Stimulated activated CD4-positive, alpha-beta T cell treated with anti-CD3 and anti-CD28 coated beads, TNF-alpha, amount 100 ng/mL, for 1 hour (primary cell): Measurements from ENCODE around the gene ATE1.
A peak's percentile ranks its signal among the peaks of the same experiment; 100 is the strongest.
"Not testable (repeated sequence)": the region's sequence is repeated elsewhere in the genome, so short reads cannot be mapped to it uniquely, and the experiment has no call there.

Experiments
- DNase-seq, 3 donors: peaks; one replicate each; pipeline ENCODE4 v3.0.0-alpha.2; 2020; ENCODE audit warnings: low read depth in 3 of 3, low spot score in 1 of 3

ATE1 gene

DNA sequence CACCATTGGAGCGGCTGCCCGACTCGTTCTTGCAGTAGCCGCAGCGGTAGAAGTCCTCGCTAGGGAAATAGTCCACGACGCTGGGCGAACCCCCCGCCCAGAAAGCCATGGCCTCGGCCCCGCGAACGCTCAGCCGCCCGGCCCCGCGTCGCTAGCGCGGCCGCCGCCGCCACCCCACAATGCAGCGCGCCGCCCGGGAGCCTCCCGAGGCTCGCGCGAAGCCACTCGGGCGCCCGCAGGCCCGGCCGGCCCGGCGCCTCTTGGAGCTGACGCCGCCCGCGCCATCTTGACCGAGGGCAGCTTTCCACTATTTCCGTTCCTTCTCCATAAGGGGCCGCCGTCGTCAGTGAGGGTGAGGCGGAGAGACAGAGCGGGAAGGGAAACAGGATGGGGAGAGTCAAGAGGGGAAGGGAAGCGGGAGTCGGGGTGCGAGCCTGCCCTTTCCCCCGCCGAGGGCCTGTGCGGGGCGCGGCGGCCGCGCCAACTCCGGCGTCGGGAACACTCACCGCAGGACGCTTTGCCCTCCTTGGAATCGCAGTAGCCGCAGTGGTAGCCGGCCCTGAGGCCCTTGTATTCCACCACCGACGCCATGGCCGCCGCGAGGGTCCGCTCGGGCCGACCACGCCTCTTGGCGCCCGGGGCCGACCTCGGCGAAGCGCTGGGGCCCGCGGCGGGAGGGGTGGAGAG is at the start of gene ATE1:
TSS of gene ATE1 (minus strand) at position 191 of the 687 bp plus-strand sequence. CDS start at position 109, 82 bp downstream.
- peak; percentile 52 to 77 (median 57) for DNase-seq

DNA sequence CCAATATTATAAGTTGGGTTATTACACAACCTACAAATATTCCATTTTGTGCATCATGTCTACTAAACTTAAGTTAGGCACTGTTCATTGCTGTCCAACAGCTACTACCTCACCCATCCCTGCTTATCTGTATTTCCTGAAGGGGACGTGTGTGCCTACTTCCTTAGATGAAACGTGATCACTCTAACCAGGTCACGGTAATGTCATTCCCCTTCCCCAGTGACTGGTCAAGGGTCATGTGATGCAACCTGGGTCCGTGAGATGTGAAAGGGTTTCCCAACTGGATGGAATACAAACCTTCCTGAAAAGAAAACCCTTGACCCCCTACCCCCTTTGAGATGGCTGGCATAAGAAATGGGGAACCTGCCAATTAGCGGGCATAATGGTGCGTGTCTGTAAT is 48.8 kb upstream of the ATE1 start:
- DNase-seq = no peak

DNA sequence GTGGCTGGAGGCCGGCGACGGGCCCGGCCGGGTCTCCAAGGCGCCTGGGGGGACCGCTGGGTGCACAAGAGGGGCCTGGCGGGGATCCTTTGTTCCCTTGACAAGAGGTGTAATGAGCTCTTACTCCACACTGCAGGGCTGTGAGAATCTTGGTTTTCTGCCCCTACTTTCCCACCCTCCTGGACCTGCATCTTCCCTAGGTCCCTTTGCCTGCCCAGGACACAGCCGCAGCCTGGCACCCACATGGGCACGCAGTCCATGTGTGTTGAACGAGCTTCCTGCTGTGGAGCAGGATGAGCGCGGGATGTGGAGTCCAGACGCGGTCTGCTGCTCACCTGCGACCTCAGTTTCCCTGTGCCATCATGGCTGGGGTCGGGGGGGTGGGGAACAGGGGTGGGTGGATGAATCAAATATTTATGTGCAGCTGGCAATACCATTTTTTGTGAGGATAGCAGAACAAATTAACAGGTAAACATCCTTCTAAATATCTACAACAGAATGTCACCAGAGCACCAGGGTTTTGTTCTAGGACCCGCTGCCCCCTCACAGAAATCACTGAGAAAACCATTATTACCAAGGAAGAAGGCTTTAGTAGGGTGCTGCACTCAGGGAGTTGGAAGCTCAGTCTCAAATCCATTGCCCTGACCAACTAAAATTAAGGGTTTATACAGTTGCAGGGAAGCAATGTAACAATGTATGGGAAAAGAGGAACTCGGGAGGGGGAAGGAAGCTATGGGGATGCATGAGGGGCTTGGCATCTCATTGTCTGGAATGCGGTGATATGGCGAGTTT is 47.7 kb upstream of the ATE1 start:
- DNase-seq = no peak

DNA sequence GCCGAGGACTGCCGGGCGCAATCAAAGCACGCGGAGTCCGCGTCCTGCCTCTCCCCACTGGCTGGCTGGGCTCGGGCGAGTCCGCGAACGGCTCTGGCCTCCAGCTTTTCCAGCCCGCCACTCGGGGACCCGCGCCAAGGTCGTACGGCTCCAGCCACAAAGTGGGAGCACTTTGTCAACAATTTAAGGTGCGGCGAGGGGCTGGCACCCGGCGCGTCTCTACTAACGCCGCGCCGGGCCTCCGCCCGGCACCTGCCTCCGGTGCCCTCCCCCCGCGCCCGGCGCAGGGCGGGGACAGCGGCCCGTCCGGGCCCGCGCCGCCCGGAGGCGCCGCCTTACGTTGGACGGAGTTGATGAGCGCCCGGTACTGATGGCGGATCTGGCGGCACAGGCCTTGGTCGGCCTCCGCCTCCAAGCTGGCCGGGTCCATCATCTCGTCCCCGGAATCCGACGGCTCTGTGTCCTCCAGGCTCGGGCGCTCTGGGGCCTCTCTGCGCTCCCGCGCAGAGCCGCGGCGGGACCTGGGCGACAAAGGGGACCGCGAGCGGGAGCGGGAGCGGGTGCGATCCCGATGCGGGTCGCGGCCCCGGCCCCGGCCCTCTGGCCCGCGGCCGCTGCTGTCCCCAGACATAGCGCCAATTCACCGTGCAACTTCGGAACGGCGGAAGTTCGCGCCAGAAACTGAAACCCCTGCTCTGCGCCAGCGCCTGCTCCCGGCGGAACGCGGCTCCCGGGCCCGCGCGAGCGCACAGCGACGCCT is 46.9 kb upstream of the ATE1 start, which contains the start of gene NSMCE4A:
TSS of gene NSMCE4A (minus strand) at position 683 of the 760 bp plus-strand sequence. CDS start at position 631, 52 bp downstream.
- DNase-seq = peak; percentile 20 to 68 (median 39)

DNA sequence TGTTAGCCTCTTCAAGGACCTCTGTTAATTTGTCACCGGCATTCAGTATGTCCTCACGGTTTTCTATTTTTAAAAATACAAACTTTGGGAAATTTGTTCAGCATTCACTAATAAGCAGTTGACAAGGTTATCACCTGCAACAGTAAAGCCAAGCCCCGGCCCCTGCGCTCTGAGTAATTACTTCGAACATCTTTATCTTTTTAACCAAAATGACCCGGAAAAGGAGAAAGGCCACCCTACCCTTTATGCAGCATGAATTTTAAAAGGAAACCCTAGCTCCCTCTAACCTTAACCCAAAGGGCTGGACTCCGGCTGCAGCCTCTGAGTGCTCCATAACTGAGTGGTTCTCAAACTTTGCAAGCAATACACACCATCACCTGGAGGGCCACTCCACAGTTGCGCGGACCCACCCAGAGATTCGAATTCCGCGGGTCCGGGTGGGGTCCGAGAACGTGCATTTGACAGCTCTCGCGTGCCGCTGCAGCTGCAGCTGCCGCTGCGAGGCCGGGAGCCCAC is 46.2 kb upstream of the ATE1 start:
- DNase-seq = no peak

DNA sequence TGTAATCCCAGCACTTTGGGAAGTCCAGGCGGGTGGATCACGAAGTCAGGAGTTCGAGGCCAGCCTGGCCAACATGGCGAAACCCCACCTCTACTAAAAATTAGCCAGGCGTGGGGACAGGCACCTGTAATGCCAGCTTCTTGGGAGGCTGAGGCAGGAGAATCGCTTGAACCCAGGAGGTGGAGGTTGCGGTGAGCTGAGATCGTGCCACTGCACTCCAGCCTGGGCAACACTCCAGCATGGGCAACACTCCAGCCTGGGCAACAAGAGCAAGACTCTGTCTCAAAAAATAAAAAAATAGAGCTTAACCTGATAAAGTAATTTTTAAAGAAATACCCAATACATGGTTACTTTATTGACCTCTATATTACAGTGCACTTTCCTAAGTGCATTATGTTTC is 41.3 kb upstream of the ATE1 start:
- not testable (repeated sequence) for DNase-seq

DNA sequence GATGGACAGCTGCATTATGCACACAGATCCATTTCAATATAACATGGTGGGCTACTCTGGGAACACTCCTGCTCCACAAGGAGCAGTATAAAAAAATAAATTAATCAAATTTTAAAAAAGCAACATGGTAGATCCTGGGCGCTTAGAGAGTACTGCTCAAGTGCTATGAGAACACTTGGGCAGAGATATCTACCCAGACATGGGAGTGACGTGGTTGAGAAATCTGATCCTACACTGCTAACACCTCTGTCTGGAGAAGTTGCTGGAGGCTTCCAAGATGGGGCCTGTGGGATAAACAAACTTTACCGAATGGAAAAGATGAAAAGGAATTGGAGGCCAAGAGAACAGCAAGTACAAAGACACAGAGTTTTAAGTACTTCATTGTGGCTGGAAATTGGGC is 38.2 kb upstream of the ATE1 start:
- DNase-seq = no peak

DNA sequence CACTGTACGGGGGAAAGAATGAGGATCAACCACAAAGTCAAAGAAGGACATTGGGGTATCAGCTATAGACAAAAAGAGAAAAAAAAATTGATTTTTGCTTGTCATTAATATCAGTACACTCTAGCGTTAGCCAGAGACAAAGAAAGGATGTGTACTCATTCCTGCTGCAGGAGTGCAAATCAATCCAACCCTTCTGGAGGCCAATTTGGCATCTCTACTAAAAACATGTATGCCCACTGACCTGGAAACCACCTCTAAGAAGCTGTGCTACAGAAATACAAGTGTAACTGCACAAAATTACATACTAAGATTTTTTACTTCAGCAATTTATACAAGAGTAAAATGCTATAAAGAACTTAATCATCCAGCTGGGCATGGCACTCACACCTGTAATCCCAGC is 33.6 kb upstream of the ATE1 start:
- DNase-seq = no peak

DNA sequence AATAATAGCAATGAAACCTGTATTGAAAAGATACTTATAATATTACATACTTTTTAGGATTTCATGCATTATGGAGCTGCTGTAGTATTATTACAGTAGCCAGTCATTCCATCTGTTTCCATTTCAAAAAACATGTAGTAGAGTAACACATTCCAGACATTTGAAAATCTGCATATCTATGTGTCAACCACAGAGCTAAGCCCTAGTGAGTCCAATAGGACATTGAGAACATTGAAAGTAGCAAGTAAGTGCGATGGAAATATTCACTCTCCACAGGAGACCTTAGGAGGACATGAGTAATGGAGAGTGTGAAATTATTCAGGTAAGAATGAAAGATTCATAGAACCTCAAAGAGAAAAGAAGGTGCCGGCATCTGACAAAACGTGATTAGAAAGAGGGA is 31.8 kb upstream of the ATE1 start:
- no peak for DNase-seq

DNA sequence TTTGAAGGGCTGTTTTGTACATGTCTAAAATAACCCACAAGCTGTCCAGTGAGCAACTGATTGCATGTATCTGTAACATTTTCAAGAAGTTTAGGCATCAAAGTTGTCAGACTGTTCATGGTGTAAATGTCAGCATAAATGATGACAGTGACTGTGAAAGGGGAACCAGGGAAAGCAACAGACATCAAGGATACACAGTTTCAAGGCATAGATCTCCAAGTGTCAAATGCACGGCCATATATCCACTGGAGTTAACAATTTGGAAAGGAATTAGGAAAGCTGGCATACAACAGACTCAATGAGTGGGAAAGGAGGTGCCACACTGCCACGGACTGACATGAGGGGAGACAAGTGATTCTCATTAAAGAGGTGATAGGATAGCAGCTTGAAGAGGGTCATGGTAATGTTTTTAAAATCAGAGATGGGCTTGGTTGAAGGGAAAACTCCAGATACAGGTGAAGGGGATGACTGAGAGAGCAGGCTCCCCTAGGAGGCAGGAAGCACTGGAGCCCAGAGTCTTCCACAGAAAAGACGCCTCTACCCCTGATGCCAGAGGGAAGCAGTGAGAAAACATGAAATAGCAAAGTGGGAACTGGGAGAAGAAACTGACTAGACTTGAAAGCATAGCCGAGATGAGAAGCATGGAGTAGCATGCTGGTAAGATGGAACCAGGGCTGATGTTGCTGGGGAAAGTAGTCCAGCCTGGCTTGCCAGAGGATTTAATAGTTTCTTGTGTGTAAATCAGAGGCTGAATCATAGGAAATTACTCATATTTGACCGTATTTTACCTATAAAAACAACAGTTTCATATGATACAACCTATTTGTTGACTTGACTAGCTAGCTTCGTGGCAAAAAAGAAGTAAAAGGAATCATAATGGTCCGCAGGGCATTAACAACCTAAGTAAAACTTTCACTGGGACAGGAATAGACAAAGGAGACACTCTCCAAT is 28.6 kb upstream of the ATE1 start:
- DNase-seq = no peak

DNA sequence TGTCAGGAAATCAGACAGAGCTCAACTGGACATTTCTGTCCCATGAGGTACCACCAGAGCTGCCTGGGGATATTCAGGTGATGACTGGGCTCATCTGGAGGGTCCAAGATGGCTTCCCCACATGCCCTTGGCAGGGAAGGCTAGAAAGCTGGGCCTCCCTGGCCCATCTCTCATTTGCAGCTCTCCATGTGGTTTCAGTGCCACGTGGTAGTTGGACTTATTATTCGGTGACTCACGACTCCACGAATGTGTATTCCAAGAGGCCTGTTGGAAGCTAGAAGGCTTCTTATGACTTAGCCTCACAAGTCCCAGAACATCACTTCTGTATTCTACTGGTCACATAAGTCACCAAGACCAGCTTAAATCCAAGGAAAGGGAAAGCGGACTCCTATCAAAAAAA is 24.4 kb upstream of the ATE1 start:
- no peak for DNase-seq

DNA sequence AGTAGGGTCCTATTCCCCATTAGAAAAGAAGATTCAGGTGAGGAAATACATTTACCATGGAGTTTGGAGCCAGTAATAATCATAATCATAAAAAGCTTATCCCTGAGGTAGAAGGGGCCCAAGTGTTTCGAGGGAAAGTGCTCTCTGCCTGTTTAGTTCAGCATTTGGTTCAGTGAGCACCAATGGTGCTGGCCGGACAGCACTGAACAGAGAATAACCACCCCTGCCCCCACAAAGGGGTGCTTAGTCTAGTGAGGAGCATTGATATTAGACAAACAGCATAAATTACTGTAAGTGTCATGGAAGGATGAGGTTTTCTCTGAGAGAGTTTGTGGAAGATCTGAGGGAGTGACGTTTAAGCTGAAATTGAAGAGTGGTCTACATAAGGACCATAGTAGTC is 21.6 kb upstream of the ATE1 start:
- DNase-seq = no peak

DNA sequence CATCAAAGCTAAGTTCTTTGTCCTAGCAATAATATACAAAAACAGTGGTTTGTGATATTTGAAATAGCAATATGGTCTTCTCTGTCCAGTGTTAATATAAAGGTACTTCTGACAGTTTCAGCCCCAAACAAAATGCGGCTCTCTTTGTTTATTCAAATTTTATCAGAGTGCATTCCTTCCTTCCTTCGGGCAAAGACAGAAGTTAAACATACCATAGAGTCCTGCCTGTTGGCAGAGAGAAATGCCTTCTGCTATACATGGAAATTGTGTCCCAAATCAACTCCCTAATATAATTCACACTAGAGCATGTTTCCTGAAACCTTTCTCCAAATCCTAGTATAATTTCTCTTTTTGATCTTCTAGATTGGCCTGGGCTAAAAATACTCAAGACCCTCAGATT is 21.2 kb upstream of the ATE1 start:
- DNase-seq = no peak

DNA sequence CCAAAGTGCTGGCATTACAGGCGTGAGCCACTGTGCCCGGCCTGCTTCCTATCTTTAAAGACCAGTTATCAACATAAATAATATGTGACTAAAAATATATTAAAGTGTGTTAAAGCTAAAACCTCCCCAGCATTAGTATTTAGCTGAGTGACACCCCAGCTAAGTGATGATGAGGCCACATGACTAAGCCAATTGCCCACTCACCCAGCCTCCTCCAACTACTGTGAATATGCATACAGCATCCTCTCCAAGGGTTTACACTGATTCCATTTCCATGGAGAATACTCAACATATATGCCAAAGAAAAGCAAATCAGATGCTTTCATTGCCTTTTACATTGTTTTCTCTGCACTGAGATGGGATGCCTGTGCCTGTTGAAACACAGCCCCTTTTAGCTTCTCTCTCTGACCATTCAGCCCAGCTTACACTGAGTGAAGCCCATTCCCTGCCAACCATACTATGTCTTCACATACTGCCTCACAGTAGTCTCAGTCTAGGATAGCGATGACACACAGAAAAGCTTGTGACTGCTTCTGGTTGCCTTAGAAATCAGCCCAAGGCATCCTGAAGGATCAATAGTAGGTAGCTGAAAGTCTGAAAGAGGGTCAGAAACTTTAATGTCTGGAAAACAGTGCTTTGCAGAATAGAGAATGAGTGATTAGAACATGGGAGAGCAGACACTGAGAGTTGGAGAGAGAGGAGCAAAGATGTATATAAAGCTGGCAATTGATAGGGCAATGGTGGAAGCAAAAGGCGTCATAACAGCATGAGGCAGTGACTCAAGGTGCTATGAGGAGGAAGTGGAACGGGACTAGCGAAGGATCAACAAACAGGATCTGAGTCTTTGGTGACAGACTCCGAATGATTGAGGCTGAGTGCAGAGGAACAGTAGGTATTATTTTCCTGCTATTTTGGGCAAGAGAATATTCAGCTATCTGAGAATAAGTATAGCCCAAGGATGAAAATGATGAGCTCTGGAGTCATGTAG is 19.8 kb upstream of the ATE1 start:
- no peak for DNase-seq

DNA sequence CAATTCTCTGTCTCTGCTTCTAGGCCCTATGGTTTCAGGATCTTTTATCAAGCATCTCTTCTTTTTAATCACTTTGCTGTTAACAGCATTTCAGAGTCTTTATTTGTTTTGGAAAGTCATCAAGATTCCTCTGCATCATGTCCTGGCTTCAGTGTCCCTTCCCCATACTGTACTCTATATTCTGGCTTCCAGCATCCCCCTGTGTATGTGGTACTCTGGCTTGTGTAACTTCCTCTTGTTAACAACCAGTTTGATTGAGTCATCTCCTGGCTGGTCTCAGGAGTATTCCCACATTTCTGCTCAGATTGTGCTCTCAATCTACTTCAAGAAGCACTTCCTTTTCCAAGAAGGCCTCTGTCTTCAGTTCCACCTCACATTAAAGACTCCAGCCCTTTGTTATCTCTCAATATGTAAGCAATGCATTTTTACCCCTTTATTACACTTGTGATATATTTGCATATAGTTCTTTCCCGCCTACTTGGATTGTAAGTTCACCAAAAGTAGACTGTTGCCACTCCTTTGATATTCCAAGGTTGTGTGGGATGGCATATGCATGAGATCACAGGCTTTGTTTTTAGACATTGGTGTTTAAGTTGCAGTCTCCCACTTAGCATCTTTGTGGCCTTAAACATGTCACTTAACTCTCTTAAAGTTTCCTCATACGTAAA is 15.1 kb upstream of the ATE1 start:
- DNase-seq = no peak

DNA sequence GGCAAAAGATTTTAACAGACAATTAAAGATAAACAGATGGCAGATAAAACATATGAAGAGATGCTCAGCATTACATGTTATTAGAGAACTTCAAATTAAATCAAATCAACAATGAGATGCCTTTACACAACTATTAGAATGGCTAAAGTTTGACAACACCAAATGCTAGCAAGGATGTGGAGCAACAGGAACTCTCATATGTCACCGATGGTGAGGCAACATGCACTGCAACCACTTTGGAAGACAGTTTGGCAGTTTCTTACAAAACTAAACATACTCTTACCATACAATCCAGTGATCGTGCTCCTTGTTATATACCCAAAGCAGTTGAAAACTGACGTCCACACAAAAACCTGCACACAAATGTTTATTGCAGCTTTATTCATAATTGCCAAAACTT is 13.7 kb upstream of the ATE1 start:
- DNase-seq = no peak

DNA sequence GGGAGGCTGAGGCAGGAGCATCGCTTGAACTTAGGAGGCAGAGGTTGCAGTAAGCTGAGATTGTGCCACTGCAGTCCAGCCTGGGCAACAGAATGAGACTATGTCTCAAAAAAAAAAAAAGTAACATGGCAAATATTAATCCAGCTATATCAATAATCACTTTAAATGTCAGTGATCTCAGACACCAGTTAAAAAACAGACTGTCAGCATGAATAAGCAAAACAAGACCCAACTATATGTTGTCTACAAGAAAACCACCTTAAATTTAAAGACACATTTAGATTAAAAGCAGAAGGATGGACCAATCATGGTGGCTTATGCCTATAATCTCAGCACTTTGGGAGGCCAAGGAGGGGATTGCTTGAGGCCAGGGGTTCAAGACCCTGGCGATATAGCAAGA is 8.5 kb upstream of the ATE1 start:
- DNase-seq = no peak

DNA sequence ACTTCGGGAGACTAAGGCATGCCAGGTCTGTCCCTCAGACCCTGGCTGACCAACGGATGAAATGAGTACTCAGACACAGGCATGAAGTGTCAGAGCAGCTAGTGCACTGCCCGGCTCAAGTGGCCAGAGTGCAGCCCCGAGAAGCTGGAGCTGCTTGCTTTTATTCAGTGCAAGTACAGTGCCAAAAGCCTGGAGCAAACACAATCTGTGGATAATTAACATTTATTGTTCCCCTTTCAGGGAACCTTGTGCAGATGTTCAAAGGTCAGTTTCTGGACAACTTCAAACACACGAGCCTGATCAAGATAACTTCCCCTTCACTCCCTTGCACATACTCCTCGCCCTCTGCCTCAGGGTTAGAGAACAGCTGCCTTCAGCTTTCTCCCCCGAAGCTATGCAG is 7.9 kb upstream of the ATE1 start:
- no peak for DNase-seq
